ENCODE data around the gene RAB11A.

DNA sequence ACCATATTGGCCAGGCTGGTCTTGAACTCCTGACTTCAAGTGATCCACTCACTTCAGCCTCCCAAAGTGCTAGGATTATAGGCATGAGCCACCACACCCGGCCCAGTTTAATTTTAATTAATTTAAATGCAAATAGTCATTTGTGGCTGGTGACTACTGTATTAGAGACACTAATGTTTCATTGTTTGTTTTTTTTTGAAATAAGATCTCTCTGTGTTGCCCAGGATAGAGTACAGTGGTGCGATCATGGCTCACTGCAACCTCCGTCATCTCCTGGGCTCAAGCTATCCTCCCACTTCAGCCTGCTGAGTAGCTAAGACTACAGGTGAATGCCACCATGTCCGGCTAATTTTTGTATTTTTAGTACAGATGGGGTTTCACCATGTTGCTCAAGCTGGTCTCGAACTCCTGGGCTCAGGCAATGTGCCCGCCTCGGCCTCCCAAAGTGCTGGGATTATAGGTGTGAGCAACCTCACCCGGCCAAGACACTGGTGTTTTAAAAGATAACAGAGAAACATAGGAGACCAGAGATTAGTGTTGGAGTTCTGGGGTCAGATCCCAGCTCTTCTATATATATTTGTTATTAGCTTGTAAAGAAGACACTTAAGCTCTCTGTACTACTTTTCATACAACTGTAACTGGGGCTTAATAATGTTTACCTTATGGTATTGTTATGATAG is 34.5 kb upstream of the RAB11A start:
- TF ChIP-seq, protein P1, sequence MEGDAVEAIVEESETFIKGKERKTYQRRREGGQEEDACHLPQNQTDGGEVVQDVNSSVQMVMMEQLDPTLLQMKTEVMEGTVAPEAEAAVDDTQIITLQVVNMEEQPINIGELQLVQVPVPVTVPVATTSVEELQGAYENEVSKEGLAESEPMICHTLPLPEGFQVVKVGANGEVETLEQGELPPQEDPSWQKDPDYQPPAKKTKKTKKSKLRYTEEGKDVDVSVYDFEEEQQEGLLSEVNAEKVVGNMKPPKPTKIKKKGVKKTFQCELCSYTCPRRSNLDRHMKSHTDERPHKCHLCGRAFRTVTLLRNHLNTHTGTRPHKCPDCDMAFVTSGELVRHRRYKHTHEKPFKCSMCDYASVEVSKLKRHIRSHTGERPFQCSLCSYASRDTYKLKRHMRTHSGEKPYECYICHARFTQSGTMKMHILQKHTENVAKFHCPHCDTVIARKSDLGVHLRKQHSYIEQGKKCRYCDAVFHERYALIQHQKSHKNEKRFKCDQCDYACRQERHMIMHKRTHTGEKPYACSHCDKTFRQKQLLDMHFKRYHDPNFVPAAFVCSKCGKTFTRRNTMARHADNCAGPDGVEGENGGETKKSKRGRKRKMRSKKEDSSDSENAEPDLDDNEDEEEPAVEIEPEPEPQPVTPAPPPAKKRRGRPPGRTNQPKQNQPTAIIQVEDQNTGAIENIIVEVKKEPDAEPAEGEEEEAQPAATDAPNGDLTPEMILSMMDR (IDR thresholded peaks at IDR 0.05) = no peak
- no peak for TF ChIP-seq POLR2A (IDR thresholded peaks at IDR 0.05)
